Colonic mucosa (tissue), 4 donors: Measurements from ENCODE around the gene GLB1L3. TPM values are rescaled to one million over a fixed set of nuclear protein-coding genes. Genes with fewer than 3 reads are reported as not detected.

Source experiments
- DNase-seq: peaks from one replicate; pipeline ENCODE4 v3.0.0-alpha.2; 2020
- H3K27ac ChIP-seq: fragments of 200-600 bp; one replicate; pipeline ENCODE4 v1.8.0; 2021
- H3K27me3 ChIP-seq: fragments of 200-600 bp; one replicate; pipeline ENCODE4 v1.8.0; 2021
- H3K36me3 ChIP-seq: fragments of 200-600 bp; one replicate; pipeline ENCODE4 v1.8.0; 2021
- H3K4me1 ChIP-seq: fragments of 200-600 bp; one replicate; pipeline ENCODE4 v1.8.0; 2021; ENCODE audit warnings: mild to moderate bottlenecking
- H3K4me3 ChIP-seq: fragments of 200-600 bp; one replicate; pipeline ENCODE4 v1.8.0; 2021
- H3K9ac ChIP-seq, 2 donors: one replicate each; pipeline ENCODE4 v1.7.0; 2013; ENCODE audit warnings: control low read depth in 2 of 2, low read depth in 2 of 2, low read length in 2 of 2
- H3K9me3 ChIP-seq: fragments of 200-600 bp; one replicate; pipeline ENCODE4 v1.8.0; 2021
- CTCF ChIP-seq: fragments of 200-600 bp; IDR thresholded peaks from one replicate; pipeline ENCODE4 v1.8.0; 2022; ENCODE audit warnings: antibody characterized with exemption, mild to moderate bottlenecking
- intact Hi-C: fragments of 100-400 bp; cut with DNase I; formaldehyde crosslinking; loops from one replicate; pipeline ENCODE4 v1.14.1; 2022
- total RNA-seq, 2 donors: library from RNA; stranded (reverse); fragmentation: NEBNext Ultra II Directional in 1 of 2; extraction: Animal tissue kit (Norgen Biotek cat#: 25700) in 1 of 2; gene quantifications; one replicate each; pipeline ENCODE4 v1.2.1, GENCODE V29; 2021
- donor health status: healthy.
- donor health status: DM: no; HTN: no; CAD: no.
- donor health status: DM: no; HTN: no; CAD: no.

GLB1L3 gene
- total RNA-seq, 2 donors from 2014 or later: 0.15 TPM; not detected in 1

GRCh38 chr11:134352111-134352510 is 75.9 kb downstream of the GLB1L3 start:
- Histone ChIP-seq H3K27me3 (no peaks in the 10 kb centered on the region), H3K9ac (no peak overlapping the region), H3K27ac (no peak overlapping the region), H3K36me3 (no peaks in the 10 kb centered on the region), H3K4me1 (no peaks in the 10 kb centered on the region), H3K4me3 (no peak overlapping the region), H3K9me3 (no peaks in the 10 kb centered on the region)
- no peak for TF ChIP-seq CTCF
- DNase-seq: no peak
- intact Hi-C loops: no loop called here

- Histone ChIP-seq H3K27me3 (no peaks in the 10 kb centered on the region), H3K9ac (no peak overlapping the region), H3K4me1 (no peaks in the 10 kb centered on the region), H3K27ac (no peak overlapping the region), H3K4me3 (no peak overlapping the region), H3K9me3 (no peaks in the 10 kb centered on the region), H3K36me3 (no peaks in the 10 kb centered on the region)
- TF ChIP-seq CTCF: no peak
- intact Hi-C loops: no loop called here
- no peak for DNase-seq
Measured at GRCh38 chr11:134355136-134355535, 79.0 kb downstream of the GLB1L3 start.

GRCh38 chr11:134355656-134356055 is 79.5 kb downstream of the GLB1L3 start:
- intact Hi-C loops: no loop called here
- Histone ChIP-seq H3K4me3 (no peak overlapping the region), H3K4me1 (no peaks in the 10 kb centered on the region), H3K9ac (no peak overlapping the region), H3K27me3 (no peaks in the 10 kb centered on the region), H3K27ac (no peak overlapping the region), H3K36me3 (no peaks in the 10 kb centered on the region), H3K9me3 (no peaks in the 10 kb centered on the region)
- no peak for TF ChIP-seq CTCF
- DNase-seq: no peak

- Histone ChIP-seq H3K27me3 (no peaks in the 10 kb centered on the region), H3K36me3 (no peaks in the 10 kb centered on the region), H3K4me1 (no peaks in the 10 kb centered on the region), H3K4me3 (no peak overlapping the region), H3K9me3 (no peaks in the 10 kb centered on the region), H3K9ac (no peak overlapping the region), H3K27ac (no peak overlapping the region)
- no peak for TF ChIP-seq CTCF
- intact Hi-C loops: no loop called here
- no peak for DNase-seq
Measured at GRCh38 chr11:134356656-134357544, 80.7 kb downstream of the GLB1L3 start.

- TF ChIP-seq CTCF: no peak
- H3K9ac ChIP-seq: no peak overlapping the region
- DNase-seq: no peak
- H3K4me3 ChIP-seq: no peak overlapping the region
- no peaks in the 10 kb centered on the region for H3K27me3 ChIP-seq
- no peaks in the 10 kb centered on the region for H3K36me3 ChIP-seq
- H3K4me1 ChIP-seq: no peaks in the 10 kb centered on the region
- H3K9me3 ChIP-seq: no peaks in the 10 kb centered on the region
- intact Hi-C loops: no loop called here
- no peak overlapping the region for H3K27ac ChIP-seq
Measured at GRCh38 chr11:134357545-134357839, 81.3 kb downstream of the GLB1L3 start.
